Ishikawa (cell line): ENCODE data around the gene AQP12A.

Experiments
- CEBPB ChIP-seq: IDR thresholded peaks from 2 replicates; pipeline ENCODE4 v1.6.1; 2012
- CREB1 ChIP-seq: IDR thresholded peaks from 2 replicates; pipeline ENCODE4 v1.6.1; 2012; ENCODE audit warnings: low read depth
- EGR1 ChIP-seq: IDR thresholded peaks from 2 replicates; pipeline ENCODE4 v1.6.1; 2012
- EP300 ChIP-seq: IDR thresholded peaks from 2 replicates; pipeline ENCODE4 v1.6.1; 2012; ENCODE audit warnings: borderline replicate concordance
- FOXM1 ChIP-seq: IDR thresholded peaks from 2 replicates; pipeline ENCODE4 v1.6.1; 2012; ENCODE audit warnings: low read depth, borderline replicate concordance
- NFIC ChIP-seq: IDR thresholded peaks from 2 replicates; pipeline ENCODE4 v1.6.1; 2012
- RAD21 ChIP-seq: IDR thresholded peaks from 2 replicates; pipeline ENCODE4 v1.6.1; 2012; ENCODE audit warnings: low read depth
- TAF1 ChIP-seq: IDR thresholded peaks from 2 replicates; pipeline ENCODE4 v1.6.1; 2012; ENCODE audit warnings: low read depth, mild to moderate bottlenecking
- TCF12 ChIP-seq: IDR thresholded peaks from 2 replicates; pipeline ENCODE4 v1.6.1; 2012; ENCODE audit warnings: low read depth
- TEAD4 ChIP-seq: IDR thresholded peaks from 2 replicates; pipeline ENCODE4 v1.6.1; 2012
- YY1 ChIP-seq: IDR thresholded peaks from 2 replicates; pipeline ENCODE4 v1.6.1; 2012; ENCODE audit warnings: low read depth
- ZBTB7A ChIP-seq: IDR thresholded peaks from 2 replicates; pipeline ENCODE4 v1.6.1; 2012; ENCODE audit warnings: low read depth
- TF ChIP-seq, protein P1 (sequence below): IDR thresholded peaks from 2 replicates; pipeline ENCODE4 v1.6.1; 2012
- TF ChIP-seq, protein P2 (sequence below): IDR thresholded peaks from 2 replicates; pipeline ENCODE4 v1.6.1; 2012; ENCODE audit warnings: low read depth, mild to moderate bottlenecking
- TF ChIP-seq, protein P3 (sequence below): IDR thresholded peaks from 2 replicates; pipeline ENCODE4 v1.6.1; 2012

Gene AQP12A

DNA sequence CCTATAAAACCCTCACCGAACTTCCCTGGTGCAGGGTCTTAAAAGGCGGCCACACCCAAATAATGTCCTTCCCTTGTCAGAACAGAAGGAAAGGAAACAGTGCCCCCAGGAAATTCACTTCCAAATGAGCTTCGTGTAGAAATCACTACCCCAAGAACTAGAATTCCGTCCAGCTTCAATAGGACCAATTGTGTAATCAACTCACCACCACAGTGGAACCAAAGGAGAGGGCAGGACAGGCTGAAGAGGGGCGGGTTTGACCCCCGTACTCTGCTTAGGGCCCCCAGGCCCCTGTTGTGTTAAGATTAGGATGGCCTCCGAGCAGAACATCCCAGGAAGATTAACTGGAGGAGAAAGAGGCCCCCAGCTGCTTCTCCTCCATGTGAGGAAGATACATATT is 42.3 kb upstream of the AQP12A start:
- no peak for TF ChIP-seq NFIC
- no peak for TF ChIP-seq CEBPB
- no peak for TF ChIP-seq EGR1
- no peak for TF ChIP-seq ZBTB7A
- TF ChIP-seq FOXM1, result no peak
- TF ChIP-seq, protein P1, sequence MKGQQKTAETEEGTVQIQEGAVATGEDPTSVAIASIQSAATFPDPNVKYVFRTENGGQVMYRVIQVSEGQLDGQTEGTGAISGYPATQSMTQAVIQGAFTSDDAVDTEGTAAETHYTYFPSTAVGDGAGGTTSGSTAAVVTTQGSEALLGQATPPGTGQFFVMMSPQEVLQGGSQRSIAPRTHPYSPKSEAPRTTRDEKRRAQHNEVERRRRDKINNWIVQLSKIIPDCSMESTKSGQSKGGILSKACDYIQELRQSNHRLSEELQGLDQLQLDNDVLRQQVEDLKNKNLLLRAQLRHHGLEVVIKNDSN, result no peak
- TF ChIP-seq TEAD4, result no peak
- no peak for TF ChIP-seq EP300
- TF ChIP-seq TAF1, result no peak
- no peak for TF ChIP-seq CREB1
- TF ChIP-seq YY1, result no peak
- TF ChIP-seq, protein P2, sequence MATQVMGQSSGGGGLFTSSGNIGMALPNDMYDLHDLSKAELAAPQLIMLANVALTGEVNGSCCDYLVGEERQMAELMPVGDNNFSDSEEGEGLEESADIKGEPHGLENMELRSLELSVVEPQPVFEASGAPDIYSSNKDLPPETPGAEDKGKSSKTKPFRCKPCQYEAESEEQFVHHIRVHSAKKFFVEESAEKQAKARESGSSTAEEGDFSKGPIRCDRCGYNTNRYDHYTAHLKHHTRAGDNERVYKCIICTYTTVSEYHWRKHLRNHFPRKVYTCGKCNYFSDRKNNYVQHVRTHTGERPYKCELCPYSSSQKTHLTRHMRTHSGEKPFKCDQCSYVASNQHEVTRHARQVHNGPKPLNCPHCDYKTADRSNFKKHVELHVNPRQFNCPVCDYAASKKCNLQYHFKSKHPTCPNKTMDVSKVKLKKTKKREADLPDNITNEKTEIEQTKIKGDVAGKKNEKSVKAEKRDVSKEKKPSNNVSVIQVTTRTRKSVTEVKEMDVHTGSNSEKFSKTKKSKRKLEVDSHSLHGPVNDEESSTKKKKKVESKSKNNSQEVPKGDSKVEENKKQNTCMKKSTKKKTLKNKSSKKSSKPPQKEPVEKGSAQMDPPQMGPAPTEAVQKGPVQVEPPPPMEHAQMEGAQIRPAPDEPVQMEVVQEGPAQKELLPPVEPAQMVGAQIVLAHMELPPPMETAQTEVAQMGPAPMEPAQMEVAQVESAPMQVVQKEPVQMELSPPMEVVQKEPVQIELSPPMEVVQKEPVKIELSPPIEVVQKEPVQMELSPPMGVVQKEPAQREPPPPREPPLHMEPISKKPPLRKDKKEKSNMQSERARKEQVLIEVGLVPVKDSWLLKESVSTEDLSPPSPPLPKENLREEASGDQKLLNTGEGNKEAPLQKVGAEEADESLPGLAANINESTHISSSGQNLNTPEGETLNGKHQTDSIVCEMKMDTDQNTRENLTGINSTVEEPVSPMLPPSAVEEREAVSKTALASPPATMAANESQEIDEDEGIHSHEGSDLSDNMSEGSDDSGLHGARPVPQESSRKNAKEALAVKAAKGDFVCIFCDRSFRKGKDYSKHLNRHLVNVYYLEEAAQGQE, result no peak
- TF ChIP-seq, protein P3, sequence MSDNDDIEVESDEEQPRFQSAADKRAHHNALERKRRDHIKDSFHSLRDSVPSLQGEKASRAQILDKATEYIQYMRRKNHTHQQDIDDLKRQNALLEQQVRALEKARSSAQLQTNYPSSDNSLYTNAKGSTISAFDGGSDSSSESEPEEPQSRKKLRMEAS, result no peak
- TF ChIP-seq TCF12, result no peak

DNA sequence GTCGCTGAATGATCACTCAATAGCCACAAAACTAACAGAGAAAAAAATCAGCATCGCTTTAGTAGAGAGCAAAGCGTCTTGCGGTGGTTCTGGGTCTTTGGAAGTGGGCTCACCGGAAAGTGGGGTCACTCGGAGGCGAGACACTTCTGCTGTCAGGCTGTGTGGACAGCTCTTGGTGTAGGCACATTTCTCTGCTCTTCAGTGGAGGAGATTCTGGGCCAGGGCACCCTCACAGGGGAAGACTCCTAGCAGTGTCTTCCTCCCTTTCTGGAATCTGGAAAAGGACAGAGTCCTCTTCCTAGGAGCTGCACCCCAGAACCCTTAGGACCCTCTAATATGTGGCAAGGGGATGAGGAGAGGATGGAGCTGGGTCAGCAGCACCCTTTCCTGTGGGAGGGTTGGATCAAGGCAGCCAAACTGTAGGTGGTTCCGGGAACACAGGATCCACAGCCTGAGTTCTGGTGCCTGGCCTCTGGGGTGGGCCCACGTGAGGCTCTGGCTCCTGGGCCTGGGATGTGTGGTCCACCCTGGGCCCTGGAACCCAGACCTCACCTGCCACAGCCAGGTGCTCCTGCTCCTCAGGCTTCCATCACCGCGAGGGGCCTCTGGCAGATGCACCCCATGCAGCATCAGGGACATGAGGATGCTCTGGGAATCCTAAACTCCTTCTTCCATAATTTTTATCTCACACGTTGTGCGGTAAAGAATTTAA is 41.3 kb upstream of the AQP12A start:
- TF ChIP-seq CEBPB, result no peak
- no peak for TF ChIP-seq TCF12
- TF ChIP-seq ZBTB7A, result no peak
- no peak for TF ChIP-seq EP300
- TF ChIP-seq TEAD4, result no peak
- TF ChIP-seq, protein P2, result no peak
- TF ChIP-seq NFIC, result no peak
- no peak for TF ChIP-seq TAF1
- TF ChIP-seq YY1, result no peak
- TF ChIP-seq, protein P3, result no peak
- no peak for TF ChIP-seq FOXM1
- TF ChIP-seq RAD21, result no peak
- TF ChIP-seq CREB1, result no peak
- no peak for TF ChIP-seq EGR1
- TF ChIP-seq, protein P1, result no peak

DNA sequence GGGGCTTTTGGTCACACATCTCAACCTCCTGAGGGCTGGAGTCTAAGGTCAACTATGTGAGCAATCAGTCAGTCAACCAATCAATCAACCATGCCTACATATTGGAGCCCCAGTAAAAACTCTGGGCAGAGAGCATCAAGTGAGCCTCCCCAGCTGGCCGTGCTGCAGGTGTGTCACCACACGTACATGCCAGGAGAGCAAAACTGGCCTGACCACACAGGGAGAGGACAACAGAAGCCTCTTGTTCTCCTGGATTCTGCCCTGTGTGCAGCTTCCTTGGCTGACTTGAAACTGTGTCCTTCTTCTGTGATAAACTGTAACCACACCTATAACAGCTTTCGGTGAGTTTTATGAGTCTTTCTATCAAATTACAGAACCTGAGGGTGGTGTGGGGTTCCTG is 40.5 kb upstream of the AQP12A start:
- TF ChIP-seq CREB1 (no peak), TCF12 (no peak), RAD21 (no peak), TEAD4 (no peak), TAF1 (no peak), CEBPB (no peak), EGR1 (no peak), YY1 (no peak), EP300 (no peak), ZBTB7A (no peak), NFIC (no peak)
- TF ChIP-seq, protein P2, result no peak
- TF ChIP-seq, protein P1, result no peak
- TF ChIP-seq, protein P3, result no peak
